SH-SY5Y (cell line): ENCODE data around the gene ATAD5.

Source experiments
- GATA2 ChIP-seq: IDR thresholded peaks from 2 replicates; pipeline ENCODE4 v1.6.1; 2011; ENCODE audit warnings: mild to moderate bottlenecking, low read depth, low read length
- GATA3 ChIP-seq: IDR thresholded peaks from 2 replicates; pipeline ENCODE4 v1.6.1; 2011; ENCODE audit warnings: low read depth, mild to moderate bottlenecking, low read length, moderate library complexity

- no peak for TF ChIP-seq GATA2
- TF ChIP-seq GATA3 = no peak
These were observed 11.6 kb upstream of the ATAD5 start for GRCh38 chr17:30819971-30820705.
